Measurements from ENCODE around the gene NEU4.
"Not testable (repeated sequence)": the region's sequence is repeated elsewhere in the genome, so short reads cannot be mapped to it uniquely, and the experiment has no call there.

Gene NEU4

DNA sequence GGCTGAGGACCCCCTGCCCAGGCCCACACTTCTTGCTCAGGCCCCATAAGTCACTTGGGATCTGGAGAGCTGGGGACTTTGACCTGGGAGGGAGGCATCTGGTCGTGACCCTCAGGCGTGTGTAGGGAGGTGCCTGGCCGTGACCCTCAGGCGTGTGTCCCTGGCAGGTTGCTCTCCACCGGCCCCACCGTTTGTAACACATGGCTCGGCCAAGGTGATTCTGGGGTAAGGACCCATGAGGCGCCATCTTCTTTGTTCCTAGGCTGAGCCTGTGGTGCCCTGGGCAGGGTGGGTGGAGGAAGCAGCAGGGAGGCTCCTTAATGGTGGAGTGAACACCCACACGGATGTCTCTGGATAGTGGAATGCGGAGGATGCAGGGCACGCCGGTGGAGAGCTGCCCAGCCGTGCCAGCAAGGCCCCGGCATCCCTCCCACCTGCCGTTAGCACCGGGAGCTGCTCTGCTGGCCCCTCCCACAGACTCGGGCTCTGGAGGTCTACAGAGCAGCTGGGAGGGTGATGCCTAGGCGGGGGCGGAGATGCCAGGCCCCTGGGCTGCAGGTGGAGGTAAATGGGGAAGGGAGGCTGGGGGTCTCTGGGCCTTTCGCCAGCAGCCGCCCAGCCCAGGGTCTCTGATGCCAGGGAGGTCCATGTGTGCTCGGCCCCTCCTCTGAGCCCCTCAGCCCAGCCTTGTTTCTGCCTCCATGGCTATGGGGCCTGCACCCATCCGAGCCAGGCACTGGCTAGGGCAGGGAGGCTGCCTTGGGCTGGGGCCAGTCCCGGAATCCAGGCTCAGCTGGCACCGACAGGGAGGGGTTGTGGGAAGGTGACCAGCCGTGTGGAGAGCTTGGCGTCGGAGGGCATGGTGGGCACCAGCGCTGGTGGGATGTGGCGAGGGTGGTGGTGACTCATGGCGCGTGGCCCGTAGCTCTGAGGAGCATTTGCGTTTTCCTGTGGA, 33.5 kb upstream of the NEU4 start:
- no peak for DNase-seq (ENCODE audit: low read depth in 2 of 2)

DNA sequence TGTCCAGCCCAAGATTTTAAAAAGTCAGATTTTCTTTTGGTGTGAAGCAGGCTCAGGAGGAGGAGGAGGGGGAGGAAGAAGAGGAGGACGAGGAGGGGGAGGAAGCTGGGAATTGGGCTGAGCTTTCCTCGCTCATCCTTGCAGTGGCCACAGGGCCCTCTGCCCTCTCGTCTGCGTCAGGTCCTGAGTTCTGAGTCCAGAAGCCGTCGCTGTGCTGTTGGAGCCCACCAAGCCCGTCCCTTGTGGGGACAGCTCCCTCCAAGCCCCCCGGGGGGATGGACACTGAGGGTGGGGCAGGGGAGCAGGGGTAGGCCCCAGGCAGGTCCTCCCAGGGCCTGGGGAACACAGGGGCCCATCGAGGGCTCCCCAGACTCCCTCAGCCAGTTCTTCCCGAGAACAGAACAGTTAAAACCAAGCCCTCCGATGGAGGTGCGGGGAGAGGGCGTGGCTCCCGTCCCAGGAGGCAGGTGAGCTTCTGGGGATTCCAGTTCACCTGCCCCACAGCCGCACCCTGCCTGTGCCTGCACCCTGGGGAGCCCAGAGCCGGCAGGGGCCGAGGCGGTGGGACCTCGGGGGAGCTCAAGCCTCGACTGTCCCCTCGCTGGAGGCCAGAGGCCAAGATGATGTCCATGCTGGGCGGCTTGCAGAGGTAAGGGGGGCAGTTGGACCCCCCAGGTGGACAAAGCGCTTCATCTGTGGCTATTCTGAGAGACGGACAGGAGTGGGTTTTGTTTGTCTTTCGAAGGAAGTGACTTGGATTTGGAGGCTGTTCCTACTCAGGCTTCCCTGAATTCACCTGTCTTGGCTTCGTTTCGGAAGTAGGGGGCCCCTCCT, 32.4 kb upstream of the NEU4 start, which contains the start of gene GAL3ST2:
TSS of gene GAL3ST2 (plus strand) at position 487 of the 834 bp plus-strand sequence. CDS start at position 621, 134 bp downstream.
- no peak for DNase-seq (ENCODE audit: low read depth in 2 of 2)

DNA sequence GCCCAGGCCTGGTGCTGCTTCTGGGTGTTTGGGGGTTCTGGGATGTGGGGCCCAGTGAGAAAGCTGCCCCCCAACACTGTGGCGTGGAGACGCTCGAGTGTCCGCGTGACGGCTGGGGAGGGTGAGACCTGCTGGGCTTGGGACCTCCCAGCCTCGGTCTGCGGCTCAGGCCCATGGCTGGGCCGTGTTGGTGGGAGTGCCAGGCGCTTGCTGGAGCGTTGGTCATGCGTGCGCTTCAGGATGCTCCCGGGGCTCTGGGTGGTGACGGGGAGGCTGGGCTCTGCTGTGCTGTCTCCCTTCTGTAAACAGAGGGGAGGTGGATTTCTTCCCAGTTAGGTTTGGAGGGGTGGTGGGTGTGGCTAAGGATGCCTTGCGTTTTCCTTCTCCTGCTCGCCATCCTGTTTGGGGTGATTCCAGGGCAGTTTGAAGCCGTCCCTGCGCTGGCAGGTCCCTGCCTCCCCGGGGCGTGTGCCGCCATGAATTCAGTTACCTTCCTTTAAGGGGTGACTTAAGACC, 31.8 kb upstream of the NEU4 start:
- DNase-seq (ENCODE audit: low read depth in 2 of 2), result no peak

DNA sequence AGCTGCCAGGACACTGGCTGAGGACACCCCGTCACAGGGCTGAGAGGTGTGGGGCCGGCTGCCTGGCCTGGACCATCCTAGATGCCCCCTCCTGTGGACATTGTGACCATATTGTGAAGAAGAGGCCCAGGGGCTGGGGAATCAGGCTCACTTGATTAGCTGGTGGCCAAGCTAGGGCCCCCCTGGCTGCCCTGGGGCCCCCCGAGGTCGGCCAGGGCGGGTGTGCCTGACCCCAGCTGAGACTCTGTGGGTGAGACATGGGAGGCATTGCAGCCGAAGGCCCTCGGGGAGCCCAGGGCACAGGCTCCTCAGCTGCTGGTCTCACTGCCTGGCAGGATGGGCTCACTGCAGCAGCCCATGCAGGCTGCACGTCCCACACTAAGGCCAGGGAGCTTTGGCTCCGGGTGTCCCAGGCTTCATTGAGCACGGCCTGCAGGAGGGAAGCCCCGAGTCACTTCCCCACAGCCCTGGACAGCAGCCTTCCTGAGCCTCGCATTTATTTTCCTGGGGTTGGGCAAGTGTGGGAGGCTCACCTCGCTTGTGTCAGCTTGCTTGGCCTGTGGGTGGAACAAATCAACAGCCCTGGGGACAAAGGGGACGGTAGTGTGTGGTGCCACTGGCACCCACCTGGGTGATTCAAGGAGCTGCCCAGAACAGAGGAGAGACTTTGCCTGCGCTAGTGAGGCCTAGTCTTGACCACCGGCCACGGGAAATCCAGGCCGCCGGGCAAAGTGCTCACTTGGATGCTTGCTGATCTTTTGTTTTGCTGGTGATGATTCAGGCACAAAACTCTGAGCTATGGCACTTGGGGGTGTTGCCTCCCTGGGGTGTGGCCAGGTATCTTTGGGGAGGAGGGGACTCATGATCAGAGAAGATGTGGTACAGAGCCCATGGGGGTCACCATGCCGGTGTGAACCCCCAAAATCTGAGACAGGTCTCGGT, 31.0 kb upstream of the NEU4 start:
- no peak for DNase-seq (ENCODE audit: low read depth in 2 of 2)

DNA sequence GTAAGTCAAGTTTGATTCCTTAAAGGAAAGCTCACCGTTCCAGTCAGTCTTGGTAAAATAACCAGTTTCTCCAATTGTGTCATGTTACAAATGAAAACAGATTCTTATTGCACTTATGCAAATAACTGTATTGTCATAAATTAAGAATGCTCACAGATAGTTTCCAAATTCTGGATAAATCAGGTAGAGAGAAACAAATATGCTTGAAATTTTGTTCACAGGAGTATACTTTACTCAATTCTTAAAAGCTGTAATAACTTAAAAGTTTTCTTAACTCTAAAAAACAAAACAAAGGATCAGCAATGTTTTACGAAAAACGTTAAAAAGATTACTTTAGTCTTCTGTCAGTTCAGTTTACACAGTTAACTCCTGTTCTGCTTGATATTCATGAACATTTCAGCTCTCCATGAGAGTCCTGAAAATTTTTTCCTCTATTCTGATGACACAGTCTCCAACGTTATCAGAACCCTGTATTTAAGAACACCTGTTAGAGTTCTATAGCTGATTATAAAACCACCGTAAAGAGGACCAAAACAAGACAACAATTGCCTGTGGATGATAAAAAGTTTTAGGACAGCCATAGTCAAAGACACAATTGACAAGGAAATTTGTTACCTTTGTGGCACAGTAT, 27.9 kb upstream of the NEU4 start:
- DNase-seq (ENCODE audit: low read depth in 2 of 2), result no peak

DNA sequence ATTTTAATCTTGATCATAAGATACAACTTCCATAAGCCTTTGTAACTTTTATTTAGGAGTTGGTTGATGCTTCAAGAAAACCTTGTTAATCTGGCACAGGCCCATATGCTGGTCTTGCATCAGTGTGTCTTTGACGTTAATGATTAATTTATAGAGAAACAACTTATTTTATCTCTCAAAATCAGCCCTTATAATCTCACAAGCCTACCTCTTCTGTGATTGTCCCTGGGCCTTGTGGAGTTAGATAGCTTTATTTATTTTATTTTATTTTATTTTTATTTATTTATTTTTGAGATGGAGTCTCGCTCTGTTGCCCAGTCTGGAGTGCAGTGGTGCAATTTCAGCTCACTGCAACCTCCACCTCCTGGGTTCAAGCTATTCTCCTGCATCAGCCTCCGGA, 26.9 kb upstream of the NEU4 start:
- DNase-seq (ENCODE audit: low read depth in 2 of 2), result not testable (repeated sequence)

DNA sequence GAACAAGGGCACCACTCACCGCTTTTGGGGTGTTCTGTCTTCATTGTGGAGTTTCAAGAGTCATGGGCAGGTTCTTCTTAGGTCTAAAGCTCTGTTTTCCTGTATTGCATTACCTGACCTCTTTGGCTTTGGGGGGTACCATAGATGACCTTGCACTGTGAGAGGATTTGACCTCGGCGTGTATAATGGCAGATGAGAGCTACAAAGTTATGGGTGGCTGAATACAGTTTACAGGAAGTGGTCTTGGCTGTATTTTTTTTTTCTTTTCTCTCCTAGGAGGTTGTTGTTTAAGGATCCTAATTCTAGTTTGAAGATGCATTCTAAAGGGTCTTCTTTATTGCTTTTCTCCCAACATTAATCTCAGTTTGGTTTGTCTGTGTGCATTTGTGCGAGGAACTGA, 20.9 kb upstream of the NEU4 start:
- no peak for DNase-seq (ENCODE audit: low read depth in 2 of 2)

DNA sequence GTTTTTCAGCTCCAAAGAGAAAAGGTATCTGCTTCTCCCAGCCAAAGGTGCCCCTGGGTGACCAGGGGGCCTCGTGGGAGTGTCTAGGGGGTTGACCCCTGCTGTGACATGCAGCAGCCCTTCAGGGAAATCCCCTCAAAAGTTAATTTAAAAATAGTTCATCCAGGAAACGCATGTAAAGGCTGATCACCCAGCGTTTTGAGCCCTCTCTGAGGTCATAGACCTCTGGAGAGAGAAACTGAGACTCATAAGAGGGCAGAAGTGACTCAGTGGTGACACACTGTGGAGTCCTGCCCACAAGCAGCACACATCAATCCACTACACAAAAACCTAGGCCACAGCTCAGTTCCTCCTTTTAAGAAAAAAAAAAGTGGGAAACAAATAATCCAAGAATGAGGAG, 20.4 kb upstream of the NEU4 start:
- DNase-seq (ENCODE audit: low read depth in 2 of 2), result peak; percentile 22 to 32

DNA sequence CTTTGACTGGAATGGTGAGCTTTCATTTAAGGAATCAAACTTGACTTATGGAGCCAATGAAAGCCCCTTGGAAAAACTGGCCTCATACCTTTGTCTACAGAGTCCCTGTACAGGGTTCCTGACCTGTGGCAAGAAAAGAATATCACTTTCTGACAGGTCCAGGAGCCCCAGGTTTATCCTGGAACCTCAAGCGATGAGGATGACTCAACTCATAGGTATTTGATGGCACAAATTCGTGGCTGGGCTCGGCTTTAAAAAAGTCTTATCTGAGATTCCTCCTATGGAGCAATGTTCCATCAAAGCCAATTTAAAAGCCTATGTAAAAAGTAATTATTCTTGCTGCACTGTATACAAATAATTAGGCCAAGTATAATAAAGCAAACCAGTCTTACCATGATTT, 17.6 kb upstream of the NEU4 start:
- DNase-seq (ENCODE audit: low read depth in 2 of 2), result not testable (repeated sequence)

DNA sequence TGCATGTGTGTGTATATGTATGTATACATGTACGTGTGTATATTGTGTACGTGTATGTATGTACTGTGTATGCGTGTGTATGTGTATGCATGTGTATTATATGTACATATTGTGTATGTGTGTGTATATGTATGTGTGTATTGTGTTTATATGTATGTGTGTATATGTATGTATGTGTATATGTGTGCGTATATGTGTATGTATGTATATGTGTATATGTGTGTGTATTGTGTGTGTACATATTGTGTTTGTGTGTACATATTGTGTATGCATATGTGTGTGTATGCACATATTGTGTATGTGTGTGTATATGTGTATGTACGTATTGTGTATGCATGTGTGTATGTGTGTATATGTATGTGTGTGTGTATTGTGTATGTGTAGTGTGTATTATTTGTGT, 15.6 kb upstream of the NEU4 start:
- DNase-seq (ENCODE audit: low read depth in 2 of 2), result no peak

DNA sequence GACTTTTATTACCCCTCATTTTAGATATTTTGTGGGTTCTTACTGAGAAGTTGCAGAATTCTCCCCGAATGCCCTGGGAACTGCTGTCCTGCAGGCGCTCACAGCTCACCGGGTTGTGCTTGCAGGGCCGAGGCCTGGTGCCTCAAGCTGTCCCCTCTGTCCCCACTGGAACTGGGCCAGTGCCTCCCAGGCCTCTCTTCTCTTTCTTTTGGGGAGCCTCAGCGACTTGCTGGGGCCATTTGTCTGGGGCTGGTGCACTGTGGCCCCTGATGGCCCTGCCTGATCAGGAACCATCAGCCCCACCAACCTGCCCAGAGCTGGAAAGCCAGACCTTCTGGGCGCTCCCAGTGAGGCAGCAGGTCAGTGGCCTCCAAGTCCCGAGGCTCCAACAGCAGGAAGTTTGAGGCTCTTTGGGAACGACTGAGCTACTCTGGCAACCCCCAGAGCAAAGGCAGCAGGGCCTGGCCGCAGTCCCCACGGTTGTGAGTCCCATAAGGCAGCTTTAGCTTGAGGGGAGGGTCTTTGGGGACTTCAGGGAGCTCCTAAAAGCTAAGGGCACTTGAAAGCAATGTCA, 14.7 kb upstream of the NEU4 start:
- DNase-seq (ENCODE audit: low read depth in 2 of 2), result no peak

DNA sequence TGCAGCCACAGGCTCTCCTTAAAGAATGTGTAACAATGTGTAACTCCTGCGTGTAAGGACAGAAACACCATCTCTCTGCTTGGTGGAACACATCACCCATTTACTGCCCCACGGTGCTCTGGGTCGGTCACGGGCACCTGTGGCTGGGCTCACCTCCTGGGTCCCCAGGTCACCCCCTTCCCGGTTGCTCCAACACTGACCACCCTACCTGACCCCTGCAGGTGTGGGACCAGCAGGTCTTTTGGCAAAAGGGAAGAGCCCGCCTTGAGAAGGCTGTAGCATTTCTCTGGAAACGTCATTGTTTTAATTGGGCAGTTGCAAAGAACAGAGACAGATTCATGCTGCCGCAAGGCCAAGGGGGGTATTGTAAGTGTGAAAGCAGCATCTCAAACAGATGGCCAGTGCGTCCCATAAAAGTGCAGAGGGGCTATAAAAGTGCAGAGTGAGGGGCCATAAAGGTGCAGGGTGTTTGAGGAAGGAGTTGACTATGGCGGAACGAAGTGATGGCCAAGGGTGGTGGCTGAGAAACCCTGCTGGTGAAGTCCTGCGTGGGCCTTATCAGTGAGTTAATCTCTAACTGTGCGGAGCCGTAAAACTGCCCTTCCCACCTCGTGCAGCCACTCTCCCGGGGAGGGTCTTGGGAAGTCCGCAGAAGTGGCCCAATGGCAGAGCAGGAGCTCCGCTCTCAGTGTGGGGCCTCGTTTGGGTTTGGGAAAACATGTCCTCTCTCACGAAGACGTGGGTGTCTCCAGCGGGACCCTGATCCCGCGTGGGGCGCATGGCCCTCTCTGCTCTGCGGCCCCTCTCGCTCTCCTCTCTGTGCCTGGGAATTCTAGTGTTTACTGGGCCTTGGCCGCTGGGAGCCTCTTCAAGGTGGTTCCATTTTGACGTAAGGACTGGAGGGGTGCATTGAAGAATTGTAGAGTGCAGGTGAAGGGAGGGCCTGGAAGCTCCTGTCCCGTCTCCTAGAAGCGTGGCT, 13.7 kb upstream of the NEU4 start:
- no peak for DNase-seq (ENCODE audit: low read depth in 2 of 2)

DNA sequence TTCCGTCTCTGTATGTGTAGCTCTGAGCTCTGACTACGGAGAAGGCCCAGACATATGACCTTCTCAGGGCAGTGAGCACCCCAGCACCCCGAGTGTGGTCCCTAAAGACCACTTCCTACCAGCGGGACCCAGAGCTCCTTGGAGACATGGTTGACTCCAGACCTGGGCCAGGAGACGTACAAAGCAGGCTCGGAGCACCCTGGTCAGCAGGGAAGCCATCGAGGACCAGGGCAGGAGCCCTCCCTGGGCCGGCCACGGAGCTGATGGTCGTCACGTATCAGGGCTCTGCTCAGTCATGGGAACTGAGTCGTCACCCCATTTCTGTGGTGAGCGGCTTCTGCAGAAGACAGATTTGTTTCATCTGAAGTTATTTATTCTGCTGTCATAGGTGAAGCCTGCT, 12.8 kb upstream of the NEU4 start:
- no peak for DNase-seq (ENCODE audit: low read depth in 2 of 2)

DNA sequence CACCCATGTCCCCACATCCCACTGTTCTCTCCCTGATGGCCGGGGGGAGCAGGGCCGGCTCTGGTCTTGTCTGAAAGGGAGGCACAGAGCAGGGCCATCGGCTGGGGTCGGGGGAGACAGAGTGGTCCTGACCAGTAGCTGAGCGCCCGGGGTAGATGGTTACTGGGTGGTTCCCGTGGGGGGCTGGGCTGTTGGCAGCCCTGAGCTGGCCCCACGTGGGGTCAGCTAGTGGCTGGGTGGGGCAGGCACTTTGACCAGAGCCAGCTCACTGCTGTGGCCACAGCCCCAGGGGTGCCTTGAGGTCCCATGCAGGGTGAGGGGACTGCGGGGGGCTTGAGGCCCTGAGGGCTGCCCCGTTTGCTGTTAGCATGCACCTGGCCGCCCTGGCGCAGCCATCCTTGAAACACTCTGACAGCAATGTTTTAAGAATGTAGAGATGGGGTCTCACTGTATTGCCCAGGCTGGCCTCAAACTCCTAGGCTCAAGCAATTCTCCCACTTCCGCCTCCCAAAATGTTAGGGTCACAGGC, 12.3 kb upstream of the NEU4 start:
- DNase-seq (ENCODE audit: low read depth in 2 of 2), result no peak

DNA sequence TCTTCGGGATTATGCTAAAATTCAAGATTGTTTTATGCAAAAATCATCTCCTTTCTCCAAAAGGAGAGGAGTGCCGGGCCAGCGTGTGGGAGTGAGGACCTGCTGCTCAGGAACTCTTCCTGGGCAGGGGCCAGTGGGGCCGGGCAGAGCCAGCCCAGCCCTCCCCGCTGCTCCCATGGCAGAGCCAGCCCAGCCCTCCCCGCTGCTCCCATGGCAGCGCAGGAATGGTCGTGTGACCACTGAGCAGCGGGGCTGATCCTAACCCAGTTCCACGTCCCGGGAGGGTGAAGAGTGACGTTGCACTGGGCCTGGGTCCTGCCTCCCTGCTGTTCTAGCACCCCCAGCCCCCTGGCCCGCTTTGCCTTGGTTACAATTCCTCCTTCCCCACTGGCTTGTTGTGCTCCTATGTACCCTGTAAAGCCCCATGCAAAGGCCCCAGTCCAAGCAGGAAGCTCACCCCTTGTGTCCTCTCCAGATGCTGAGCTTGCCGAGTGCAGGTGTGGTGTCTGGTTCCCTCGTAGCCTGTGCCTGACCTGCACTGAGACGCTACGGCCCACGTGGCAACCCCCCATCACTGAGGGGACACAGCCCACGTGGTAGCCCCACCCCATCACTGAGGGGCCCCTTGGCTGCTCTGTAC, 11.4 kb upstream of the NEU4 start:
- DNase-seq (ENCODE audit: low read depth in 2 of 2), result no peak

DNA sequence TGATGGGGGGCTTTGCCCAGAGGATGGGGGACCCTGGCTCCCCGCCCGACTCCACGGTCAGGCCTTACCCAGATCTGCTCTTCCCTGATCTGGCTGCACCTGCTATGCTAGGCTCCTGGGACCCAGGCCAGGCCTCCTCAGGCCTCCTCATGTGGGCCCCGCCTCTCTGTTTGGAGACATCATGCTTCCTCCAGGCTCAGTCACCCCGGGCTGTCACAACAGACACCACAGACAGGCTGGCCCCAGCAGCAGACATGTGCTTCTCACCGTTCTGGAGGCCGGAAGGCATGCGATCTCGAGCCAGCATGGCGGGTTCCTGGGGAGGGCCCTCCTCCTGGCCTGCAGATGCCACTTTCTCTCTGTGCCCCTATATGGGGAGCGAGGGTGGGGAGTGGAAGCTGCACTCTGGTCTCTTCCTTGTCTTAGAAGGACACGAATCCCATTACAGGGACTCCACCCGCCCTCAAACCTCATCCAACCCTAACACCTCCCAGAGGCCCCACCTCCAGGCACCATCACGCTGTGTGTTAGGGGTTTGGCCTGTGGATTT, 10.8 kb upstream of the NEU4 start:
- no peak for DNase-seq (ENCODE audit: low read depth in 2 of 2)

DNA sequence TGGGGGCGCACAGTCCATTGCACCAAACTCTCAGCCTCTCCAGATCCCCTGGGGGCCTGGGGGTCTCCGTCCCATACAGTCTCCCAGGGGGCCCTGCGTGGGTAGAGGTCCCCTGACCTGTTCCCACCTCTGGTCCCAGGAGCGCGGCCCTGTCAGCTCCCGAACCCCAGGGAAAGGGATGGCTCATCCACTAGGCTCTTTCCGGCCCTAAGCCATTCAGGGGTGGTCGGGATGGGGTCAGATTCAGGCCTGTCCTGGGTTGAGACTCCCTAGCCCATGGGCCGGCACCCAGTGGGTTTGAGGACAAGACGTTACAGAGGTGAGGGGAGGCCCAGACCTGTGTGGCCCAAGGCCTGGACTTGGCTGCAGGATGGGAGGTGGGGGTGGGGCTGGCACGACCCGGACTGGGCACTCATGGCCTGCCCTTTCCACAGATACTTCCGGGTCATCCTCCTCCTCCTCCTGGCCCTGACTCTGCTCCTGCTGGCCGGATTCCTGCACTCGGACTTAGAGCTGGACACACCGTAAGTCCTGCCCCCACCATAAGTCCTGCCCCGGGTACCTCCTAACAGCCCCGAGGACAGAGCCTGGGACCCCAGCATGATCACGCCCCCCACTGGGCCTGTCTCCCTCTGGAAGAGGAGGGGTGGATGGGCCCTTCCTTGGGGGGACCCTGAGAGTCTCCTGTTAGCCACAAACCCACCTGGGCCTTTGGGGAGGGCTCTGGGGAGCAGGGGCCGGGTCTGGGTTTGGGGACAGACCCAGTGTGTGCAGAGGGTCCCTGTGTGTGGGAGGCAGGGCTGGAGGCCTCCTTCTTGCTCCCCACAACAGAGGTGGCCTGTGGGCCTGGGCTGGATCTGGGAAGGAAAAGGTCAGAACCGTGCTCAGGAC, 10.1 kb upstream of the NEU4 start:
- no peak for DNase-seq (ENCODE audit: low read depth in 2 of 2)

Data from stimulated activated CD8-positive, alpha-beta memory T cell treated with anti-CD3 and anti-CD28 coated beads, Interleukin-2, amount 100 ng/mL, for 48 hours (primary cell).